ENCODE data around the gene MYL5.

MYL5 gene

GRCh38 chr4:680091-680490 is 5.7 kb downstream of the MYL5 start:
- ATAC-seq (ENCODE audit: insufficient read depth, low read depth) (no peak), DNase-seq (no peak)
- Histone ChIP-seq H4K20me1 (ENCODE audit: insufficient read depth, low read length) (peaks cover 21% of the 10 kb centered on the region), H3K27ac (ENCODE audit: low read length) (no peak overlapping the region), H3K4me1 (ENCODE audit: insufficient read depth, low read length) (peaks cover 36% of the 10 kb centered on the region), H3K27me3 (ENCODE audit: insufficient read depth, low read length, poor library complexity) (no peaks in the 10 kb centered on the region), H3K9me3 (ENCODE audit: insufficient read depth, low read length, severe bottlenecking) (no peaks in the 10 kb centered on the region), H2AFZ (ENCODE audit: low read depth, low read length) (no peak overlapping the region), H3K9ac (ENCODE audit: low read depth, low read length) (peak overlapping the region; percentile 50), H3K4me2 (ENCODE audit: insufficient read depth, low read length) (peak overlapping the region; percentile 93), H3K79me2 (ENCODE audit: insufficient read depth, low read length) (peaks cover 6% of the 10 kb centered on the region), H3K4me3 (ENCODE audit: low read depth in 1 of 2, low read length in 2 of 2) (peak overlapping the region in 1 of 2 experiments; percentile 55; a peak in 1 of 4 replicates), H3K36me3 (ENCODE audit: insufficient read depth, low read length) (no peaks in the 10 kb centered on the region; the same call in 1 of the 2 replicates)
- TF ChIP-seq EZH2 (IDR thresholded peaks at IDR 0.05; ENCODE audit: borderline replicate concordance, low read depth, low read length, severe bottlenecking), result no peak

- H3K4me2 ChIP-seq (ENCODE audit: insufficient read depth, low read length), result peak overlapping the region; percentile 93
- no peak for ATAC-seq (ENCODE audit: insufficient read depth, low read depth)
Measured at GRCh38 chr4:680551-680927, 6.2 kb downstream of the MYL5 start.

GRCh38 chr4:680928-681645 is 6.7 kb downstream of the MYL5 start:
- Histone ChIP-seq H3K9me3 (ENCODE audit: insufficient read depth, low read length, severe bottlenecking) (no peaks in the 10 kb centered on the region), H4K20me1 (ENCODE audit: insufficient read depth, low read length) (peaks cover 21% of the 10 kb centered on the region), H3K4me2 (ENCODE audit: insufficient read depth, low read length) (peak overlapping the region; percentile 93), H3K27ac (ENCODE audit: low read length) (no peak overlapping the region), H3K4me3 (ENCODE audit: low read depth in 1 of 2, low read length in 2 of 2) (peak overlapping the region; percentile 24 to 55; a peak in 3 of 4 replicates), H3K27me3 (ENCODE audit: insufficient read depth, low read length, poor library complexity) (no peaks in the 10 kb centered on the region), H3K36me3 (ENCODE audit: insufficient read depth, low read length) (no peaks in the 10 kb centered on the region), H2AFZ (ENCODE audit: low read depth, low read length) (peak overlapping the region; percentile 28), H3K9ac (ENCODE audit: low read depth, low read length) (peak overlapping the region; percentile 50), H3K4me1 (ENCODE audit: insufficient read depth, low read length) (peaks cover 26% of the 10 kb centered on the region), H3K79me2 (ENCODE audit: insufficient read depth, low read length) (no peaks in the 10 kb centered on the region)
- DNase-seq, result peak; percentile 67
- no peak for TF ChIP-seq EZH2 (IDR thresholded peaks at IDR 0.05; ENCODE audit: borderline replicate concordance, low read depth, low read length, severe bottlenecking)
- ATAC-seq (ENCODE audit: insufficient read depth, low read depth), result peak; percentile 41

More at GRCh38 chr4:680551-680927, 6.2 kb downstream of the MYL5 start:
- Histone ChIP-seq H3K9me3 (ENCODE audit: insufficient read depth, low read length, severe bottlenecking) (no peaks in the 10 kb centered on the region), H2AFZ (ENCODE audit: low read depth, low read length) (peak overlapping the region; percentile 28; the same call in 1 of the 2 replicates), H4K20me1 (ENCODE audit: insufficient read depth, low read length) (peaks cover 21% of the 10 kb centered on the region), H3K4me1 (ENCODE audit: insufficient read depth, low read length) (peaks cover 32% of the 10 kb centered on the region), H3K9ac (ENCODE audit: low read depth, low read length) (peak overlapping the region; percentile 50), H3K79me2 (ENCODE audit: insufficient read depth, low read length) (peaks cover 1% of the 10 kb centered on the region), H3K36me3 (ENCODE audit: insufficient read depth, low read length) (no peaks in the 10 kb centered on the region), H3K4me3 (ENCODE audit: low read depth in 1 of 2, low read length in 2 of 2) (peak overlapping the region in 1 of 2 experiments; percentile 55; a peak in 3 of 4 replicates), H3K27ac (ENCODE audit: low read length) (no peak overlapping the region), H3K27me3 (ENCODE audit: insufficient read depth, low read length, poor library complexity) (no peaks in the 10 kb centered on the region)
- DNase-seq, result no peak
- TF ChIP-seq EZH2 (IDR thresholded peaks at IDR 0.05; ENCODE audit: borderline replicate concordance, low read depth, low read length, severe bottlenecking), result no peak
- TF ChIP-seq, protein P1, sequence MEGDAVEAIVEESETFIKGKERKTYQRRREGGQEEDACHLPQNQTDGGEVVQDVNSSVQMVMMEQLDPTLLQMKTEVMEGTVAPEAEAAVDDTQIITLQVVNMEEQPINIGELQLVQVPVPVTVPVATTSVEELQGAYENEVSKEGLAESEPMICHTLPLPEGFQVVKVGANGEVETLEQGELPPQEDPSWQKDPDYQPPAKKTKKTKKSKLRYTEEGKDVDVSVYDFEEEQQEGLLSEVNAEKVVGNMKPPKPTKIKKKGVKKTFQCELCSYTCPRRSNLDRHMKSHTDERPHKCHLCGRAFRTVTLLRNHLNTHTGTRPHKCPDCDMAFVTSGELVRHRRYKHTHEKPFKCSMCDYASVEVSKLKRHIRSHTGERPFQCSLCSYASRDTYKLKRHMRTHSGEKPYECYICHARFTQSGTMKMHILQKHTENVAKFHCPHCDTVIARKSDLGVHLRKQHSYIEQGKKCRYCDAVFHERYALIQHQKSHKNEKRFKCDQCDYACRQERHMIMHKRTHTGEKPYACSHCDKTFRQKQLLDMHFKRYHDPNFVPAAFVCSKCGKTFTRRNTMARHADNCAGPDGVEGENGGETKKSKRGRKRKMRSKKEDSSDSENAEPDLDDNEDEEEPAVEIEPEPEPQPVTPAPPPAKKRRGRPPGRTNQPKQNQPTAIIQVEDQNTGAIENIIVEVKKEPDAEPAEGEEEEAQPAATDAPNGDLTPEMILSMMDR (IDR thresholded peaks at IDR 0.05; ENCODE audit: borderline replicate concordance, extremely low read depth, low read length, poor library complexity, severe bottlenecking), result no peak

- no peaks in the 10 kb centered on the region for H3K9me3 ChIP-seq (ENCODE audit: insufficient read depth, low read length, severe bottlenecking)
- no peak overlapping the region for H2AFZ ChIP-seq (ENCODE audit: low read depth, low read length)
- H3K27ac ChIP-seq (ENCODE audit: low read length), result no peak overlapping the region
- H3K4me2 ChIP-seq (ENCODE audit: insufficient read depth, low read length), result peak overlapping the region; percentile 60
- H3K9ac ChIP-seq (ENCODE audit: low read depth, low read length), result no peak overlapping the region
- peaks cover 24% of the 10 kb centered on the region for H3K4me1 ChIP-seq (ENCODE audit: insufficient read depth, low read length)
- H4K20me1 ChIP-seq (ENCODE audit: insufficient read depth, low read length), result peaks cover 21% of the 10 kb centered on the region
- no peaks in the 10 kb centered on the region for H3K36me3 ChIP-seq (ENCODE audit: insufficient read depth, low read length)
- no peaks in the 10 kb centered on the region for H3K79me2 ChIP-seq (ENCODE audit: insufficient read depth, low read length)
- peak; percentile 82 for DNase-seq
- no peak for TF ChIP-seq EZH2 (IDR thresholded peaks at IDR 0.05; ENCODE audit: borderline replicate concordance, low read depth, low read length, severe bottlenecking)
- TF ChIP-seq, protein P1 (IDR thresholded peaks at IDR 0.05; ENCODE audit: borderline replicate concordance, extremely low read depth, low read length, poor library complexity, severe bottlenecking), result no peak
- peak; percentile 55 for ATAC-seq (ENCODE audit: insufficient read depth, low read depth)
- no peaks in the 10 kb centered on the region for H3K27me3 ChIP-seq (ENCODE audit: insufficient read depth, low read length, poor library complexity)
- peak overlapping the region in 1 of 2 experiments; percentile 30; a peak in 1 of 4 replicates for H3K4me3 ChIP-seq (ENCODE audit: low read depth in 1 of 2, low read length in 2 of 2)
Measured at GRCh38 chr4:681736-682451, 7.6 kb downstream of the MYL5 start.
